ENCODE results near the gene GTF2I. TPM values are rescaled to one million over a fixed set of nuclear protein-coding genes. Genes with fewer than 3 reads are reported as not detected.
"Not testable (repeated sequence)": the region's sequence is repeated elsewhere in the genome, so short reads cannot be mapped to it uniquely, and the experiment has no call there.

Gene GTF2I
- polyA plus RNA-seq, 2 of the 4 experiments (the other 2 are of a cell fraction): 107 to 144 TPM

DNA sequence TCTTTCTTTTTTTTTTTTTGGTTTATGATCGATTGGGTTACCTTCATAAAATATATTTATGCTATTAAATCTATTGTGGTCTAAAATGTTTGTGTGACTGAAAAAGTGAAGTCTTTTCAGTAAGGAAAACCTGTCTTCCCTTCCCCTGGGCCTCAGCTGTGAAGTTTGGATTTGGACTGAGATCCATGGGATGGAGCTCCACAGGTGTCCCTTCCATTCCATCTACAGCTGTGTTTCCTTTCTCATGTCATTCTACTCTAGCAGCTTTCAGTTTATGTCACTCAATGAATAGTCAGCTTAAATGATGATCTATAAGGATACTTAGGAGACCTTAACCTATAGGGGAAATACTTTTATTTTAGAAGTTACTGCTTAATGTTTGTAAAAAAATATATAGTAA lies 68.3 kb downstream of the GTF2I start:
- DNase-seq (ENCODE audit: low read depth in 1 of 2, low spot score in 1 of 2): no peak
- no peak overlapping the region for H3K27ac ChIP-seq
- H3K4me1 ChIP-seq: no peaks in the 10 kb centered on the region
- FAIRE-seq: no peak
- 81% methylated on average over 1 of the region's 1 CpG for WGBS (ENCODE audit: missing lambda C conversion rate)
- H3K9me3 ChIP-seq: no peaks in the 10 kb centered on the region
- ChIA-PET CTCF (no interaction called here), POLR2A (no interaction called here)
- TF ChIP-seq, protein P1, sequence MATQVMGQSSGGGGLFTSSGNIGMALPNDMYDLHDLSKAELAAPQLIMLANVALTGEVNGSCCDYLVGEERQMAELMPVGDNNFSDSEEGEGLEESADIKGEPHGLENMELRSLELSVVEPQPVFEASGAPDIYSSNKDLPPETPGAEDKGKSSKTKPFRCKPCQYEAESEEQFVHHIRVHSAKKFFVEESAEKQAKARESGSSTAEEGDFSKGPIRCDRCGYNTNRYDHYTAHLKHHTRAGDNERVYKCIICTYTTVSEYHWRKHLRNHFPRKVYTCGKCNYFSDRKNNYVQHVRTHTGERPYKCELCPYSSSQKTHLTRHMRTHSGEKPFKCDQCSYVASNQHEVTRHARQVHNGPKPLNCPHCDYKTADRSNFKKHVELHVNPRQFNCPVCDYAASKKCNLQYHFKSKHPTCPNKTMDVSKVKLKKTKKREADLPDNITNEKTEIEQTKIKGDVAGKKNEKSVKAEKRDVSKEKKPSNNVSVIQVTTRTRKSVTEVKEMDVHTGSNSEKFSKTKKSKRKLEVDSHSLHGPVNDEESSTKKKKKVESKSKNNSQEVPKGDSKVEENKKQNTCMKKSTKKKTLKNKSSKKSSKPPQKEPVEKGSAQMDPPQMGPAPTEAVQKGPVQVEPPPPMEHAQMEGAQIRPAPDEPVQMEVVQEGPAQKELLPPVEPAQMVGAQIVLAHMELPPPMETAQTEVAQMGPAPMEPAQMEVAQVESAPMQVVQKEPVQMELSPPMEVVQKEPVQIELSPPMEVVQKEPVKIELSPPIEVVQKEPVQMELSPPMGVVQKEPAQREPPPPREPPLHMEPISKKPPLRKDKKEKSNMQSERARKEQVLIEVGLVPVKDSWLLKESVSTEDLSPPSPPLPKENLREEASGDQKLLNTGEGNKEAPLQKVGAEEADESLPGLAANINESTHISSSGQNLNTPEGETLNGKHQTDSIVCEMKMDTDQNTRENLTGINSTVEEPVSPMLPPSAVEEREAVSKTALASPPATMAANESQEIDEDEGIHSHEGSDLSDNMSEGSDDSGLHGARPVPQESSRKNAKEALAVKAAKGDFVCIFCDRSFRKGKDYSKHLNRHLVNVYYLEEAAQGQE (IDR thresholded peaks at IDR 0.05): no peak
- no peak for TF ChIP-seq RAD21 (conservative IDR thresholded peaks at IDR 0.05 in 1 of 2, IDR thresholded peaks at IDR 0.05 in 1 of 2)
- no peak for TF ChIP-seq NFE2L2 (conservative IDR thresholded peaks at IDR 0.05; ENCODE audit: low read length)
- TF ChIP-seq KDM1A (IDR thresholded peaks at IDR 0.05; ENCODE audit: low read depth): no peak
- TF ChIP-seq RNF2 (IDR thresholded peaks at IDR 0.05; ENCODE audit: borderline replicate concordance, low read depth): no peak
- TF ChIP-seq MAZ (IDR thresholded peaks at IDR 0.05; ENCODE audit: borderline replicate concordance, low read depth, low read length): no peak
- no peak for TF ChIP-seq CHD4 (IDR thresholded peaks at IDR 0.05; ENCODE audit: borderline replicate concordance)
- TF ChIP-seq EP300 (IDR thresholded peaks at IDR 0.05): no peak
- no peak for TF ChIP-seq ZSCAN20 (CRISPR knock-in tag; IDR thresholded peaks at IDR 0.05)
- no peak for TF ChIP-seq JUN (IDR thresholded peaks at IDR 0.05)
- no peak for TF ChIP-seq FOXS1 (CRISPR knock-in tag; IDR thresholded peaks at IDR 0.05)
- no peak for TF ChIP-seq HOXA7 (CRISPR knock-in tag; IDR thresholded peaks at IDR 0.05)
- H3K4me2 ChIP-seq: no peak overlapping the region
- H3K4me3 ChIP-seq: no peak overlapping the region
- no peak for ATAC-seq

DNA sequence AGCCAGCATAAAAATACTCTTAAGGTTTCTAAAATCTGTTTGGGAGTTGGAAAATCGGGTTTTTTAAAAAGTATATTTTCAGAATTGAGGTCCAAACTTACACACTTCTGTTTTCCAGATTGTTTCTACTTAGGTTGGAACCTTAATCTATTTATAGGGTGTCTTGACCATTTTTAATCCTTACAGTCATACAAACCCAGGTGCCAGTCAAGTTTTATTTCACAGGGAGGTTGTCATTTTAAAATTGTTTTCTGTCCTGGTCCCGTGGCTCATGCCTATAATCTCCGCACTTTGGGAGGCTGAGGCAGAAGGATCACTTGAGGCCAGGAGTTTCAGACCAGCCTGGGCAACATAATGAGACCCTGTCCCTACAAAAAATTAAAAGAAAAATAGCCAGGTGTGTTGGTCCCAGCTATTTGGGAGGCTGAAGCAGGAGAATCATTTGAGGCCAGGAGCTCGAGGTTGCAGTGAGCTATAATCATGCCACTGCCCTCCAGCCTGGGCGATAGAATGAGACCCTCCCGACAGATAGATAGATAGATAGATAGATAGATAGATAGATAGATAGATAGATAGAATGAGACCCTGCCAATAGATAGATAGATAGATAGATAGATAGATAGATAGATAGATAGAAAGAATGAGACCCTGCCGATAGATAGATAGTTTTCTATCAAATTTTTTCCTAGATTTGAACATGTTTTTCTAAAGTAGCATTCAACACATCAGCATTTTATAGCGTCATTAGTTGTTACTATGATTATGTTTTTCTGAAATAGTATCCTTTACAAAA lies 69.0 kb downstream of the GTF2I start:
- 91% methylated on average over 8 of the region's 8 CpGs for WGBS (ENCODE audit: missing lambda C conversion rate)
- no peak for DNase-seq (ENCODE audit: low read depth in 1 of 2, low spot score in 1 of 2)
- no peak for FAIRE-seq
- ChIA-PET POLR2A (no interaction called here), CTCF (no interaction called here)
- no peak overlapping the region for H3K27ac ChIP-seq
- ATAC-seq: no peak
- H3K4me3 ChIP-seq: no peak overlapping the region
- no peaks in the 10 kb centered on the region for H3K9me3 ChIP-seq
- TF ChIP-seq FOSL2 (IDR thresholded peaks at IDR 0.05) (no peak), FOSL2 (CRISPR knock-in tag; IDR thresholded peaks at IDR 0.05) (no peak), HEYL (CRISPR knock-in tag; IDR thresholded peaks at IDR 0.05) (no peak), RARB (CRISPR knock-in tag; IDR thresholded peaks at IDR 0.05) (no peak), RCOR1 (IDR thresholded peaks at IDR 0.05; ENCODE audit: low read depth, low read length) (no peak), KDM5A (IDR thresholded peaks at IDR 0.05) (no peak), ZSCAN20 (CRISPR knock-in tag; IDR thresholded peaks at IDR 0.05) (no peak), HOXA7 (CRISPR knock-in tag; IDR thresholded peaks at IDR 0.05) (no peak), FOXS1 (CRISPR knock-in tag; IDR thresholded peaks at IDR 0.05) (no peak), SREBF2 (IDR thresholded peaks at IDR 0.05) (no peak), NPAS2 (CRISPR knock-in tag; IDR thresholded peaks at IDR 0.05; ENCODE audit: borderline replicate concordance) (no peak)
- TF ChIP-seq, protein P2, sequence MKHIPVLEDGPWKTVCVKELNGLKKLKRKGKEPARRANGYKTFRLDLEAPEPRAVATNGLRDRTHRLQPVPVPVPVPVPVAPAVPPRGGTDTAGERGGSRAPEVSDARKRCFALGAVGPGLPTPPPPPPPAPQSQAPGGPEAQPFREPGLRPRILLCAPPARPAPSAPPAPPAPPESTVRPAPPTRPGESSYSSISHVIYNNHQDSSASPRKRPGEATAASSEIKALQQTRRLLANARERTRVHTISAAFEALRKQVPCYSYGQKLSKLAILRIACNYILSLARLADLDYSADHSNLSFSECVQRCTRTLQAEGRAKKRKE (CRISPR knock-in tag; IDR thresholded peaks at IDR 0.05; ENCODE audit: low read depth): no peak
- TF ChIP-seq, protein P3, sequence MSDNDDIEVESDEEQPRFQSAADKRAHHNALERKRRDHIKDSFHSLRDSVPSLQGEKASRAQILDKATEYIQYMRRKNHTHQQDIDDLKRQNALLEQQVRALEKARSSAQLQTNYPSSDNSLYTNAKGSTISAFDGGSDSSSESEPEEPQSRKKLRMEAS (IDR thresholded peaks at IDR 0.05): no peak
- TF ChIP-seq, protein P4, sequence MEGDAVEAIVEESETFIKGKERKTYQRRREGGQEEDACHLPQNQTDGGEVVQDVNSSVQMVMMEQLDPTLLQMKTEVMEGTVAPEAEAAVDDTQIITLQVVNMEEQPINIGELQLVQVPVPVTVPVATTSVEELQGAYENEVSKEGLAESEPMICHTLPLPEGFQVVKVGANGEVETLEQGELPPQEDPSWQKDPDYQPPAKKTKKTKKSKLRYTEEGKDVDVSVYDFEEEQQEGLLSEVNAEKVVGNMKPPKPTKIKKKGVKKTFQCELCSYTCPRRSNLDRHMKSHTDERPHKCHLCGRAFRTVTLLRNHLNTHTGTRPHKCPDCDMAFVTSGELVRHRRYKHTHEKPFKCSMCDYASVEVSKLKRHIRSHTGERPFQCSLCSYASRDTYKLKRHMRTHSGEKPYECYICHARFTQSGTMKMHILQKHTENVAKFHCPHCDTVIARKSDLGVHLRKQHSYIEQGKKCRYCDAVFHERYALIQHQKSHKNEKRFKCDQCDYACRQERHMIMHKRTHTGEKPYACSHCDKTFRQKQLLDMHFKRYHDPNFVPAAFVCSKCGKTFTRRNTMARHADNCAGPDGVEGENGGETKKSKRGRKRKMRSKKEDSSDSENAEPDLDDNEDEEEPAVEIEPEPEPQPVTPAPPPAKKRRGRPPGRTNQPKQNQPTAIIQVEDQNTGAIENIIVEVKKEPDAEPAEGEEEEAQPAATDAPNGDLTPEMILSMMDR (IDR thresholded peaks at IDR 0.05): no peak
- TF ChIP-seq, protein P1 (IDR thresholded peaks at IDR 0.05): no peak
- no peaks in the 10 kb centered on the region for H3K4me1 ChIP-seq
- H3K4me2 ChIP-seq: no peak overlapping the region

DNA sequence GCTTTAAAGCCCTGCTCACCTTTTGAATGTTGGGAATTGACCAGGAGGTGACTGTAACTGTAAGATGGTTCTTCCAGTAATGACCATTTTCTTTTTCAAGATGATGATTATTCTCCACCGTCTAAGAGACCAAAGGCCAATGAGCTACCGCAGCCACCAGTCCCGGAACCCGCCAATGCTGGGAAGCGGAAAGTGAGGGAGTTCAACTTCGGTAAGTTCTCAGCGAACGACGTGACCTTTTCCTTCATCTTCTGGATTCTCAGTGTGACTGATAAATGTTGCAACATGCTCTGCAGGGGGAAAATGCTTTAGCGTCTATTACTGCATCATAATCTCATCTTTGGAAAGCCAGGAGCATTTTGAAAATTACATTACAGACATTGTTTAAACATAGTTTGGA lies 71.2 kb downstream of the GTF2I start:
- FAIRE-seq; CTCF ChIA-PET; H3K9me3 ChIP-seq; POLR2A ChIA-PET; DNase-seq (ENCODE audit: low read depth in 1 of 2, low spot score in 1 of 2); ATAC-seq; H3K4me2 ChIP-seq; H3K4me1 ChIP-seq; H3K27ac ChIP-seq; H3K4me3 ChIP-seq: not testable (repeated sequence)
- no CpG with 5 or more reads among the region's 10 CpGs for WGBS (ENCODE audit: missing lambda C conversion rate)

All from A549 (cell line).